ENCODE data around the gene MPZL3.

DNA sequence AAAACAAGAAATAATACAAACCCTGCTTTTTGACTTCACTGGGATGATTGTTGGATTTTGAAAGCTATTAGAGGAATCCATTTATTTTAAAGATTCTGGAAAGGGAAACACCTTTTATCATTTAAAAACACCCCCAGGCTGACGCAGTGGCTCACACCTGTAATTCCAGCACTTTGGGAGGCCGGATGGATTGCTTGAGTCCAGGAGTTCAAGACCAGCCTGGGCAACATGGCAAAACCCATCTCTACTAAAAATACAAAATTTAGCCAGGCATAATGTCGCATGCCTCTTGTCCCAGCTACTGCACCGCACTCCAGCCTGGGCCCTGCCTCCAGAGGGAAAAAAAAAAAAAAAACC is 75.4 kb downstream of the MPZL3 start:
- no peak for TF ChIP-seq CTCF (IDR thresholded peaks at IDR 0.05)
- TF ChIP-seq POLR2AphosphoS5 (IDR thresholded peaks at IDR 0.05), result no peak
- no peak for TF ChIP-seq POLR2A (IDR thresholded peaks at IDR 0.05)
